ENCODE results near the gene CREB5. TPM values are rescaled to one million over a fixed set of nuclear protein-coding genes. Genes with fewer than 3 reads are reported as not detected.

CREB5 gene
- total and polyA plus RNA-seq, 2 of the 8 experiments (the other 6 are each of a cell fraction or from before 2014, with no cell fraction given), result 2.4 to 2.7 TPM

GRCh38 chr7:28643188-28643569, 230.9 kb downstream of the CREB5 start (continued):
- TF ChIP-seq CTCF (IDR thresholded peaks at IDR 0.05; ENCODE audit: control extremely low read depth in 1 of 3, insufficient read depth in 1 of 3, low read depth in 1 of 3, low read length in 3 of 3) (no peak), TAF1 (IDR thresholded peaks at IDR 0.05; ENCODE audit: low read depth, low read length) (no peak), USF2 (IDR thresholded peaks at IDR 0.05; ENCODE audit: low read length) (no peak), POLR2AphosphoS5 (IDR thresholded peaks at IDR 0.05; ENCODE audit: low read depth, low read length) (no peak), MAX (IDR thresholded peaks at IDR 0.05) (no peak)
